Right lobe of liver (tissue), 6 donors: ENCODE measurements around the gene SLC15A2. TPM values are rescaled to one million over a fixed set of nuclear protein-coding genes. Genes with fewer than 3 reads are reported as not detected.

Experiments
- ATAC-seq, 4 donors: fragments of 200-7000 bp; cut with Tn5 transposase; one replicate each; pipeline ENCODE4 v1.9.1; 2020; ENCODE audit warnings: mild to moderate bottlenecking in 4 of 4, moderate library complexity in 4 of 4
- DNase-seq, 3 donors: peaks; one replicate each; pipeline ENCODE4 v3.0.0-alpha.2; 2020
- H3K27ac ChIP-seq, 3 donors: fragments of 200-600 bp; one replicate each; pipeline ENCODE4 v1.8.0; 2022
- H3K27me3 ChIP-seq, 2 donors: fragments of 200-600 bp; one replicate each; pipeline ENCODE4 v1.8.0; 2022
- H3K36me3 ChIP-seq, 4 donors: fragments of 200-600 bp; sonication (generic) in 1 of 4; one replicate each; pipeline versions ENCODE4 v1.5.1 to v1.8.0; 2017 to 2022; ENCODE audit warnings: control low read depth in 1 of 4
- H3K4me1 ChIP-seq, 4 donors: fragments of 200-600 bp; sonication (generic) in 1 of 4; one replicate each; pipeline versions ENCODE4 v1.5.1 to v1.8.0; 2017 to 2022; ENCODE audit warnings: control low read depth in 1 of 4
- H3K4me3 ChIP-seq, 3 donors: fragments of 200-600 bp; one replicate each; pipeline ENCODE4 v1.8.0; 2022
- H3K9me3 ChIP-seq, 4 donors: fragments of 200-600 bp; sonication (generic) in 1 of 4; one replicate each; pipeline versions ENCODE4 v1.5.1 to v1.8.0; 2017 to 2022; ENCODE audit warnings: control low read depth in 1 of 4
- CTCF ChIP-seq, 4 donors: fragments of 200-600 bp in 3 of 4; fragments of 450-650 bp in 1 of 4; IDR thresholded peaks; one replicate each; pipeline versions ENCODE4 v1.5.1 to v1.8.0; 2016 to 2022; ENCODE audit warnings: antibody characterized with exemption in 4 of 4, mild to moderate bottlenecking in 2 of 4
- POLR2A ChIP-seq: fragments of 450-650 bp; IDR thresholded peaks from one replicate; pipeline ENCODE4 v1.6.1; 2017; ENCODE audit warnings: antibody characterized with exemption, mild to moderate bottlenecking
- WGBS: methylation state at CpG from one replicate; pipeline ENCODE4 v1.1.6; 2018; ENCODE audit warnings: low coverage, low lambda C conversion rate; ENCODE audit not compliant: insufficient coverage; ENCODE audit errors: missing lambda C conversion rate; 5-methylcytosine and 5-hydroxymethylcytosine counted together
- intact Hi-C, 2 donors: fragments of 100-400 bp; cut with DNase I; formaldehyde crosslinking; loops; one replicate each; pipeline versions ENCODE4 v1.11.2 to v1.14.1; 2022
- total RNA-seq, 6 experiments: library from RNA; depleted of rRNA in 2 of 6; stranded (reverse); fragments of >200 nt in 2 of 6; fragmentation: NEBNext Ultra II Directional in 3 of 6; extraction: Animal tissue kit (Norgen Biotek cat#: 25700) in 3 of 6; gene quantifications; one replicate each; pipeline versions ENCODE4 v1.1.0 to v1.2.4, GENCODE V29; 2016 to 2023
- donor health status: DM: no; HTN: yes; CAD: no.
- donor health status: DM: no; HTN: no; CAD: no.
- donor health status: DM: no; HTN: no; CAD: no.
- donor health status: DM: no; HTN: yes; CAD: no.
- donor health status: DM: no; HTN: yes; CAD: no.

The SLC15A2 gene
- total RNA-seq, 6 experiments from 2014 or later: 0.18 to 1.7 (median 0.97) TPM

GRCh38 chr3:121976727-121977126 is 82.5 kb downstream of the SLC15A2 start:
- ATAC-seq: no peak
- H3K27ac ChIP-seq: no peak overlapping the region

GRCh38 chr3:121979246-121979645 is 85.0 kb downstream of the SLC15A2 start:
- WGBS: no CpG with 5 or more reads among the region's 2 CpGs
- intact Hi-C loops: no loop called here
- Histone ChIP-seq H3K4me3 (no peak overlapping the region), H3K9me3 (no peaks in the 10 kb centered on the region), H3K27me3 (no peaks in the 10 kb centered on the region), H3K27ac (no peak overlapping the region), H3K36me3 (no peaks in the 10 kb centered on the region), H3K4me1 (no peaks in the 10 kb centered on the region)
- ATAC-seq: no peak
- TF ChIP-seq CTCF (IDR thresholded peaks at IDR 0.05) (no peak), POLR2A (no peak)
- DNase-seq: no peak

More at GRCh38 chr3:121976727-121977126, 82.5 kb downstream of the SLC15A2 start:
- Histone ChIP-seq H3K9me3 (no peaks in the 10 kb centered on the region), H3K4me1 (no peaks in the 10 kb centered on the region), H3K27me3 (no peaks in the 10 kb centered on the region), H3K36me3 (no peaks in the 10 kb centered on the region), H3K4me3 (no peak overlapping the region)
- TF ChIP-seq POLR2A (no peak), CTCF (IDR thresholded peaks at IDR 0.05) (no peak)
- WGBS: 88% methylated on average over 1 of the region's 1 CpG
- DNase-seq: no peak
- intact Hi-C loops: no loop called here

- H3K4me3 ChIP-seq: no peak overlapping the region
- H3K9me3 ChIP-seq: no peaks in the 10 kb centered on the region
- no peaks in the 10 kb centered on the region for H3K4me1 ChIP-seq
- TF ChIP-seq POLR2A (no peak), CTCF (IDR thresholded peaks at IDR 0.05) (no peak)
- intact Hi-C loops: no loop called here
- no peak overlapping the region for H3K27ac ChIP-seq
- no peak for ATAC-seq
- DNase-seq: no peak
- H3K27me3 ChIP-seq: no peaks in the 10 kb centered on the region
- H3K36me3 ChIP-seq: no peaks in the 10 kb centered on the region
These were observed 85.7 kb downstream of the SLC15A2 start for GRCh38 chr3:121979734-121980449.

GRCh38 chr3:121980450-121980796 is 86.2 kb downstream of the SLC15A2 start:
- no peaks in the 10 kb centered on the region for H3K36me3 ChIP-seq
- intact Hi-C loops: no loop called here
- ATAC-seq (no peak), DNase-seq (no peak)
- H3K27me3 ChIP-seq: no peaks in the 10 kb centered on the region
- H3K4me1 ChIP-seq: no peaks in the 10 kb centered on the region
- H3K4me3 ChIP-seq: no peak overlapping the region
- TF ChIP-seq CTCF (IDR thresholded peaks at IDR 0.05): no peak
- no peak for TF ChIP-seq POLR2A
- no peak overlapping the region for H3K27ac ChIP-seq
- 67% methylated on average over 3 of the region's 5 CpGs for WGBS
- H3K9me3 ChIP-seq: no peaks in the 10 kb centered on the region

- no peaks in the 10 kb centered on the region for H3K36me3 ChIP-seq
- TF ChIP-seq POLR2A (no peak), CTCF (IDR thresholded peaks at IDR 0.05) (no peak)
- no peak overlapping the region for H3K4me3 ChIP-seq
- intact Hi-C loops: no loop called here
- WGBS: 68% methylated on average over 2 of the region's 2 CpGs
- no peaks in the 10 kb centered on the region for H3K4me1 ChIP-seq
- ATAC-seq (no peak), DNase-seq (no peak)
- no peaks in the 10 kb centered on the region for H3K27me3 ChIP-seq
- no peaks in the 10 kb centered on the region for H3K9me3 ChIP-seq
- H3K27ac ChIP-seq: no peak overlapping the region
These were observed 87.3 kb downstream of the SLC15A2 start for GRCh38 chr3:121981473-121981872.
